H9 (cell line): ENCODE data around the gene DCXR. TPM values are rescaled to one million over a fixed set of nuclear protein-coding genes. Genes with fewer than 3 reads are reported as not detected.

ENCODE experiments used
- DNase-seq: peaks from one replicate; pipeline ENCODE4 v3.0.0-alpha.2; 2017
- H2AFZ ChIP-seq: one replicate; pipeline ENCODE4 v1.6.1; 2013; ENCODE audit warnings: mild to moderate bottlenecking, low read length, control low read depth, moderate library complexity
- H2AK5ac ChIP-seq: 2 replicates; pipeline ENCODE4 v1.6.1; 2013; ENCODE audit warnings: low read length, control low read depth, mixed read lengths; ENCODE audit not compliant: insufficient read length
- H2BK120ac ChIP-seq: one replicate; pipeline ENCODE4 v1.6.1; 2013; ENCODE audit warnings: low read depth, mild to moderate bottlenecking, low read length, control low read depth, inconsistent platforms; ENCODE audit not compliant: poor library complexity, severe bottlenecking
- H2BK12ac ChIP-seq: 2 replicates; pipeline ENCODE4 v1.6.1; 2013; ENCODE audit warnings: low read length, control low read depth, mixed read lengths, low read depth; ENCODE audit not compliant: insufficient read length
- H2BK15ac ChIP-seq: 2 replicates; pipeline ENCODE4 v1.6.1; 2013; ENCODE audit warnings: low read depth, low read length, control low read depth
- H2BK20ac ChIP-seq: one replicate; pipeline ENCODE4 v1.6.1; 2013; ENCODE audit warnings: low read depth, mild to moderate bottlenecking, low read length, control low read depth, inconsistent platforms; ENCODE audit not compliant: poor library complexity, severe bottlenecking
- H2BK5ac ChIP-seq: 2 replicates; pipeline ENCODE4 v1.6.1; 2013; ENCODE audit warnings: low read length, control low read depth, mixed read lengths; ENCODE audit not compliant: insufficient read length
- H3K14ac ChIP-seq: 2 replicates; pipeline ENCODE4 v1.6.1; 2013; ENCODE audit warnings: low read length, control low read depth; ENCODE audit not compliant: insufficient read depth
- H3K18ac ChIP-seq: 2 replicates; pipeline ENCODE4 v1.6.1; 2013; ENCODE audit warnings: low read depth, mild to moderate bottlenecking, mixed read lengths, low read length, control low read depth; ENCODE audit not compliant: insufficient read length
- H3K23ac ChIP-seq: 2 replicates; pipeline ENCODE4 v1.6.1; 2013; ENCODE audit warnings: low read length, control low read depth, mixed read lengths, low read depth; ENCODE audit not compliant: insufficient read length
- H3K23me2 ChIP-seq: 2 replicates; pipeline ENCODE4 v1.6.1; 2013; ENCODE audit warnings: low read depth, mild to moderate bottlenecking, mixed read lengths, low read length, control low read depth; ENCODE audit not compliant: insufficient read length, poor library complexity, severe bottlenecking
- H3K27ac ChIP-seq: 2 replicates; pipeline ENCODE4 v1.5.1; 2013; ENCODE audit warnings: low read length, control low read depth, mixed read lengths, low read depth; ENCODE audit not compliant: insufficient read length
- H3K27me3 ChIP-seq: 2 replicates; pipeline ENCODE4 v1.6.1; 2013; ENCODE audit warnings: low read length, control low read depth, inconsistent platforms; ENCODE audit not compliant: insufficient read depth
- H3K4ac ChIP-seq: 2 replicates; pipeline ENCODE4 v1.6.1; 2013; ENCODE audit warnings: low read depth, mild to moderate bottlenecking, control low read depth, inconsistent platforms, low read length, moderate library complexity
- H3K4me1 ChIP-seq: 2 replicates; pipeline ENCODE4 v1.6.1; 2013; ENCODE audit warnings: low read length, control low read depth, inconsistent platforms; ENCODE audit not compliant: insufficient read depth
- H3K4me2 ChIP-seq: 2 replicates; pipeline ENCODE4 v1.6.1; 2013; ENCODE audit warnings: low read length, control low read depth, mixed read lengths; ENCODE audit not compliant: insufficient read length, insufficient read depth
- H3K56ac ChIP-seq: 2 replicates; pipeline ENCODE4 v1.6.1; 2013; ENCODE audit warnings: low read depth, mild to moderate bottlenecking, mixed read lengths, low read length, control low read depth; ENCODE audit not compliant: insufficient read length
- H3K79me1 ChIP-seq: 2 replicates; pipeline ENCODE4 v1.6.1; 2013; ENCODE audit warnings: low read depth, mild to moderate bottlenecking, moderate library complexity, low read length, control low read depth, inconsistent platforms; ENCODE audit not compliant: insufficient read depth, poor library complexity, severe bottlenecking
- H3K79me2 ChIP-seq: 2 replicates; pipeline ENCODE4 v1.6.1; 2013; ENCODE audit warnings: low read length, control low read depth, inconsistent platforms; ENCODE audit not compliant: insufficient read depth
- H3K9ac ChIP-seq: 2 replicates; pipeline ENCODE4 v1.6.1; 2013; ENCODE audit warnings: low read length, control low read depth, mixed read lengths; ENCODE audit not compliant: insufficient read length; ENCODE audit errors: extremely low read depth
- H3K9me3 ChIP-seq: one replicate; pipeline ENCODE4 v1.6.1; 2013; ENCODE audit warnings: low read depth, low read length, inconsistent platforms; ENCODE audit not compliant: control insufficient read depth
- H3T11ph ChIP-seq: one replicate; pipeline ENCODE4 v1.6.1; 2013; ENCODE audit warnings: mild to moderate bottlenecking, low read length, control low read depth, inconsistent platforms
- H4K20me1 ChIP-seq: one replicate; pipeline ENCODE4 v1.6.1; 2013; ENCODE audit not compliant: control insufficient read depth, insufficient read length, insufficient read depth
- H4K5ac ChIP-seq: 2 replicates; pipeline ENCODE4 v1.6.1; 2013; ENCODE audit warnings: low read depth, mild to moderate bottlenecking, mixed read lengths, low read length, control low read depth; ENCODE audit not compliant: insufficient read length
- H4K8ac ChIP-seq: replicated peaks from 2 replicates; pipeline ENCODE4 v1.6.1; 2013; ENCODE audit warnings: low read length, control low read depth, mixed read lengths, low read depth; ENCODE audit not compliant: insufficient read length
- H4K91ac ChIP-seq: 2 replicates; pipeline ENCODE4 v1.6.1; 2013; ENCODE audit warnings: low read depth, mild to moderate bottlenecking, moderate library complexity, mixed read lengths, low read length, control low read depth; ENCODE audit not compliant: insufficient read length
- H3K27ac Mint-ChIP-seq, 3 experiments: 2 replicates in 2 of 3; 3 replicates in 1 of 3; pipeline ENCODE4 v1.8.0; 2020 to 2021; ENCODE audit warnings: mixed read lengths in 3 of 3, mild to moderate bottlenecking in 1 of 3, moderate library complexity in 1 of 3
- H3K27me3 Mint-ChIP-seq: 2 replicates; pipeline ENCODE4 v1.8.0; 2021; ENCODE audit warnings: low read depth, mild to moderate bottlenecking, moderate library complexity, mixed read lengths
- H3K36me3 Mint-ChIP-seq, 3 experiments: 2 replicates in 2 of 3; 3 replicates in 1 of 3; pipeline ENCODE4 v1.8.0; 2020 to 2021; ENCODE audit warnings: low read depth in 3 of 3, mixed read lengths in 3 of 3; ENCODE audit not compliant: insufficient read depth in 1 of 3
- H3K4me1 Mint-ChIP-seq, 2 experiments: 2 replicates each; pipeline ENCODE4 v1.8.0; 2020; ENCODE audit warnings: mixed read lengths in 2 of 2
- H3K4me3 Mint-ChIP-seq, 2 experiments: 2 replicates in 1 of 2; 3 replicates in 1 of 2; pipeline ENCODE4 v1.8.0; 2020 to 2021; ENCODE audit warnings: mild to moderate bottlenecking in 2 of 2, mixed read lengths in 2 of 2, moderate library complexity in 1 of 2
- H3K9me3 Mint-ChIP-seq, 2 experiments: 2 replicates in 1 of 2; 3 replicates in 1 of 2; pipeline ENCODE4 v1.8.0; 2020; ENCODE audit warnings: mild to moderate bottlenecking in 2 of 2, mixed read lengths in 2 of 2, moderate library complexity in 1 of 2
- CTCF ChIP-seq: fragments of 200-600 bp; sonication (generic); conservative IDR thresholded peaks from 3 replicates; pipeline ENCODE4 v1.8.0; 2021; ENCODE audit warnings: antibody characterized with exemption, mild to moderate bottlenecking
- WGBS: extraction: QIAGEN DNeasy Blood & Tissue Kit; methylation state at CpG from one replicate; pipeline ENCODE4 v1.1.7; 2013; ENCODE audit warnings: missing lambda C conversion rate, low lambda C conversion rate, mixed read lengths; ENCODE audit not compliant: insufficient read length; ENCODE audit errors: extremely low coverage; 5-methylcytosine and 5-hydroxymethylcytosine counted together
- total RNA-seq: library from RNA; stranded (reverse); gene quantifications from 2 replicates; pipeline ENCODE4 v1.2.1, GENCODE V29; 2021

The DCXR gene
- total RNA-seq, 1 experiment from 2014 or later, result 93.6 TPM

DNA sequence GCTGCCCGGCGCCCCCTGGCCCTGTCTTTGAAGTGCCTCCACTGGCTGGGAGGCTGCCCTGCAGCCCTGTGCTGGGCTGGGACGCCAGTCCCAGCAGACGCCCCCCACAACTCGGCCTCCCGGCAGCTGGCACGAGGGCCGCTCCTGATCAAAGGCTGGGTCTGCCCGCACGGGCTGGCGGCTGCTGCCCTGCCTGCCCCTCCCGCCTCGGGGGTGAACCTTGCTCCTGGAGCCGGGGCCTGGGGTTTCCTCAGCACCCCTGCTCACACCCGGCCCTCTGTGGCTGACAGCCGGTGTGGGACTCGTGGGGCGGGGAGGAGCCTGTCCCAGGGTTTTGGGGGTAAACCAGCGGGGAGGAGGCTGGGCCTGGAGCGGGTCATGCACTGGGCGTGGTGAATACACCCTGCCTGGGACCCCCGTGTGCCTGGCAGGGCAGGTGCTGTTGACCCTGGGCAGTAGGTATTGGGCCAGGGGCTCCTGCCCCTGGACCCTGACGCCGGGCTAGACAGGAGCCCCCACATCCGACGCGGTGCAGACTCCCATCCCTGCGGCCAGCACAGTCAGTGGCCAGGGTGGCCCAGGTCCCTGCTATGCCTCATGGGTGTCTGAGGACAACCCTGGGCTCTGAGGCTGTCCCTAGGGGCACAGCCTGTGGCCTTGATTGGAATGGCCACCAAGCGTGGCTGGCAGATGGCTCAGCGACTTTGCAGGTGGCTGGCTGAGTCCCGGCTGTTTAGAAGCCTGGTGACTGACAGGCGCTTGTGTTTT lies 36.5 kb downstream of the DCXR start:
- Histone ChIP-seq H2AK5ac (no peak overlapping the region), H4K8ac (no peak overlapping the region), H3K4me1 (no peaks in the 10 kb centered on the region), H3K9ac (no peak overlapping the region), H4K5ac (no peak overlapping the region), H2BK5ac (no peak overlapping the region), H3K79me2 (no peaks in the 10 kb centered on the region), H3K23me2 (no peaks in the 10 kb centered on the region), H4K20me1 (no peaks in the 10 kb centered on the region), H3K79me1 (no peaks in the 10 kb centered on the region), H3K9me3 (no peaks in the 10 kb centered on the region), H2AFZ (no peak overlapping the region), H2BK12ac (no peak overlapping the region), H2BK15ac (no peak overlapping the region), H2BK20ac (no peak overlapping the region), H3K4ac (no peak overlapping the region; the same call in 1 of the 2 replicates), H4K91ac (no peak overlapping the region), H3T11ph (no peak overlapping the region), H3K14ac (no peak overlapping the region; the same call in 1 of the 2 replicates), H3K27ac (no peak overlapping the region), H3K56ac (no peak overlapping the region), H3K4me2 (no peak overlapping the region), H3K23ac (no peak overlapping the region), H2BK120ac (no peak overlapping the region), H3K27me3 (no peaks in the 10 kb centered on the region), H3K18ac (no peak overlapping the region)
- no peaks in the 10 kb centered on the region for H3K9me3 Mint-ChIP-seq
- H3K4me1 Mint-ChIP-seq, result no peaks in the 10 kb centered on the region
- DNase-seq, result no peak
- H3K4me3 Mint-ChIP-seq, result no peak overlapping the region
- H3K27ac Mint-ChIP-seq, result no peak overlapping the region
- WGBS, result no CpG with 5 or more reads among the region's 32 CpGs
- peaks cover 0 to 9% (median 9%) of the 10 kb centered on the region in 3 experiments; a peak in 6 of 7 replicates for H3K36me3 Mint-ChIP-seq
- H3K27me3 Mint-ChIP-seq, result no peaks in the 10 kb centered on the region
- TF ChIP-seq CTCF, result no peak
